OCI-LY3 (cell line): ENCODE measurements around the gene PCGF2.

Experiments used
- H2AFZ ChIP-seq: fragments of 200-600, 300-600 bp; shearing (Covaris generic); 2 replicates; pipeline ENCODE4 v1.6.0; 2014; ENCODE audit warnings: antibody characterized with exemption, low read depth, low read length
- H3K27ac ChIP-seq: fragments of 200-600, 300-600 bp; sonication (generic); 2 replicates; pipeline ENCODE4 v1.5.1; 2014; ENCODE audit warnings: mild to moderate bottlenecking, low read length, moderate library complexity, mixed read lengths
- H3K27me3 ChIP-seq: fragments of 200-600, 300-600 bp; sonication (generic); 2 replicates; pipeline ENCODE4 v1.6.1; 2014; ENCODE audit warnings: low read depth, low read length, mixed read lengths
- H3K36me3 ChIP-seq: fragments of 200-600, 300-600 bp; sonication (generic); replicated peaks from 2 replicates; pipeline ENCODE3; 2014; ENCODE audit warnings: low read depth, low read length, mixed read lengths
- H3K4me1 ChIP-seq: fragments of 300-600, 200-600 bp; sonication (generic); 2 replicates; pipeline ENCODE4 v1.6.1; 2014; ENCODE audit warnings: low read length, mixed read lengths
- H3K4me2 ChIP-seq: fragments of 200-600, 300-600 bp; sonication (generic); 2 replicates; pipeline ENCODE4 v1.6.1; 2014; ENCODE audit warnings: low read length, mixed read lengths
- H3K4me3 ChIP-seq: fragments of 300-600, 200-600 bp; sonication (generic); 2 replicates; pipeline ENCODE4 v1.5.1; 2014; ENCODE audit warnings: antibody characterized with exemption, mild to moderate bottlenecking, low read length, moderate library complexity
- H3K79me2 ChIP-seq: fragments of 300-600, 200-600 bp; shearing (Covaris generic); 2 replicates; pipeline ENCODE4 v1.6.1; 2014; ENCODE audit warnings: mild to moderate bottlenecking, low read length, mixed read lengths
- H3K9ac ChIP-seq: fragments of 300-600, 200-600 bp; shearing (Covaris generic); 2 replicates; pipeline ENCODE4 v1.6.0; 2014; ENCODE audit warnings: mild to moderate bottlenecking, low read length, moderate library complexity
- H3K9me3 ChIP-seq: fragments of 200-600, 300-600 bp; shearing (Covaris generic); 2 replicates; pipeline ENCODE4 v1.6.1; 2014; ENCODE audit warnings: low read length, mixed read lengths; ENCODE audit not compliant: insufficient read depth
- H4K20me1 ChIP-seq: fragments of 200-600, 300-600 bp; sonication (generic); 2 replicates; pipeline ENCODE4 v1.6.1; 2016; ENCODE audit warnings: low read length, mixed read lengths; ENCODE audit not compliant: insufficient read depth
- EZH2phosphoT487 ChIP-seq: fragments of 200-600 bp; shearing (Covaris generic); IDR thresholded peaks from 2 replicates; pipeline ENCODE4 v1.6.1; 2018; ENCODE audit warnings: antibody characterized with exemption, mixed run types, low read depth
- TF ChIP-seq, protein P1 (sequence below): fragments of 200-600, 300-600 bp; sonication (generic); IDR thresholded peaks from 2 replicates; pipeline ENCODE4 v1.5.1; 2014; ENCODE audit warnings: antibody characterized with exemption, low read length, low read depth

The PCGF2 gene

DNA sequence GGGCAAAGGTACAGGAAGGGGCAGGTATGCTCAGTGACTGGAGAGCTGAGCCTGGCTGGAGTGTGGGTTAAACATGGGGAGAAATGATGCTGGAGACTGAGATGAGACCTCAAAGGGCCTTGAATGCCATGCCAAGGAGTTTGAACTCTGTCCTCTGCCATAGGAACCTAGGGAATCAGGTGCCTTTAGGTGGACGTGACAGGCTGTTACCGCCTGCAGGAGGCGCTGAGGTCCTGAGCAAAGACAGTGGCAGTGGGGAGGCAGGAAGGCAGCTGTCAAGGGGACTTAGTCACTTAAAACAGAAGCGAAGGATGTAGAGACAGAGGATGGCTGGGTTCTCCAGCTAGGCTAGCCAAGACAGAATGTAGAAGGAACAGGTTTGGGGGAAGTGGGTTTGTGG lies 13.5 kb upstream of the PCGF2 start:
- Histone ChIP-seq H2AFZ (no peak overlapping the region), H3K27me3 (no peaks in the 10 kb centered on the region), H3K36me3 (peaks cover 48% of the 10 kb centered on the region), H3K27ac (no peak overlapping the region), H3K4me2 (no peak overlapping the region), H4K20me1 (no peaks in the 10 kb centered on the region), H3K79me2 (no peaks in the 10 kb centered on the region), H3K9me3 (no peaks in the 10 kb centered on the region), H3K9ac (no peak overlapping the region), H3K4me1 (no peaks in the 10 kb centered on the region), H3K4me3 (no peak overlapping the region)
- TF ChIP-seq EZH2phosphoT487: no peak
- TF ChIP-seq, protein P1, sequence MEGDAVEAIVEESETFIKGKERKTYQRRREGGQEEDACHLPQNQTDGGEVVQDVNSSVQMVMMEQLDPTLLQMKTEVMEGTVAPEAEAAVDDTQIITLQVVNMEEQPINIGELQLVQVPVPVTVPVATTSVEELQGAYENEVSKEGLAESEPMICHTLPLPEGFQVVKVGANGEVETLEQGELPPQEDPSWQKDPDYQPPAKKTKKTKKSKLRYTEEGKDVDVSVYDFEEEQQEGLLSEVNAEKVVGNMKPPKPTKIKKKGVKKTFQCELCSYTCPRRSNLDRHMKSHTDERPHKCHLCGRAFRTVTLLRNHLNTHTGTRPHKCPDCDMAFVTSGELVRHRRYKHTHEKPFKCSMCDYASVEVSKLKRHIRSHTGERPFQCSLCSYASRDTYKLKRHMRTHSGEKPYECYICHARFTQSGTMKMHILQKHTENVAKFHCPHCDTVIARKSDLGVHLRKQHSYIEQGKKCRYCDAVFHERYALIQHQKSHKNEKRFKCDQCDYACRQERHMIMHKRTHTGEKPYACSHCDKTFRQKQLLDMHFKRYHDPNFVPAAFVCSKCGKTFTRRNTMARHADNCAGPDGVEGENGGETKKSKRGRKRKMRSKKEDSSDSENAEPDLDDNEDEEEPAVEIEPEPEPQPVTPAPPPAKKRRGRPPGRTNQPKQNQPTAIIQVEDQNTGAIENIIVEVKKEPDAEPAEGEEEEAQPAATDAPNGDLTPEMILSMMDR: peak; percentile 46

DNA sequence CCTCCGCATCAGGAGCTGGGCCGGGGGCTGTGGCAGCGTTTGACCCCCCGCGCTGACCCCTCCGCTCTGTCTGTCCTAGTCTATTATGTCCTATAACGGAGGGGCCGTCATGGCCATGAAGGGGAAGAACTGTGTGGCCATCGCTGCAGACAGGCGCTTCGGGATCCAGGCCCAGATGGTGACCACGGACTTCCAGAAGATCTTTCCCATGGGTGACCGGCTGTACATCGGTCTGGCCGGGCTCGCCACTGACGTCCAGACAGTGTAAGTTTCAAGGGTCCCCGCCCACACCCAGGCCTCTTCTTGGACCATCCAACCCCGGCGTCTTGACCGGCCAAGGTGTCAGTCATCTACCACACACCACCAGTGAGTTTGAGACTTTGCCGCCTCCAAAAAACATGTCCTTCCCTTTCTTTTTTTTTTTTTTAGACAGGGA lies 5.0 kb upstream of the PCGF2 start:
- H3K9ac ChIP-seq: peak overlapping the region; percentile 90
- TF ChIP-seq, protein P1: no peak
- no peak for TF ChIP-seq EZH2phosphoT487
- peaks cover 26% of the 10 kb centered on the region for H3K79me2 ChIP-seq
- H3K4me2 ChIP-seq: peak overlapping the region; percentile 79
- H3K36me3 ChIP-seq: peaks cover 22% of the 10 kb centered on the region
- H4K20me1 ChIP-seq: no peaks in the 10 kb centered on the region
- H2AFZ ChIP-seq: no peak overlapping the region
- H3K4me3 ChIP-seq: peak overlapping the region; percentile 79
- H3K27ac ChIP-seq: peak overlapping the region; percentile 61
- no peaks in the 10 kb centered on the region for H3K27me3 ChIP-seq
- H3K9me3 ChIP-seq: no peaks in the 10 kb centered on the region
- H3K4me1 ChIP-seq: peaks cover 23% of the 10 kb centered on the region

DNA sequence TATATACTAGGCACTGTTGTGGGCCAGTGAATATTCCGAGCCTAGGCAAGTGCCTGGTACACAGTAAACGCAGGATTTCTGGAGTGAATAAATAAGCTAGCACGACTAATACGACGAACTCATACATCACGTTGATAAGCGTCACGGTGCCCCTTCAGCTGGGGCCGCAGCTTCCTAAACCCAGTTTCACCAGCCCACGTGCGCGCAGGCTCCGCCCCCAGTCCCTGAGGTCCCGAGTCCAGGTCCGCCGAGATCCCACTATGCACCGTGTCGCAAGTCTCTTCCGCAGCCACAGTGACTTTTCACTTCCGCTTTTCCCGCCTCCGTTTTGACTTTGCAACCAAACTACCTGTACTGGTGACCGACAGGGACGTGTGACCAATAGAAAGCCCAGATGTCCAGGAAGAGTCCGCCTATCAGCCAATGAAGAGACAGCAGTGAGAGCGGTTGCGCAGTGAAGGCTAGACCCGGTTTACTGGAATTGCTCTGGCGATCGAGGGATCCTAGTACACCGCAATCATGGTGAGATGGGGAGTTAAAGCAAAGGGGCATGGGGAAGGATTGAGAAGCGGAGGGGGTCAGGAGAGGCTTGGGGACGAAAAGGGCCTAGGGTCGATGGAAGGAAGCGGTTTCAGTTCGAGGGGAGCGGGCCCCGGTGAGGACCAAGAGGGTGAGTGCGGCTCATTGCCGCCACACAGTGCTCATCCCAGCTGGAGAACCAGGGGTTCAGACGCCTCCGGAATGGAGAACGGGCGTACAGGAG lies 4.4 kb upstream of the PCGF2 start, which contains the start of gene PSMB3:
Gene PSMB3, plus strand, starts transcription at position 434 of the 763 bp plus-strand sequence. Its CDS starts 86 bp downstream, at position 520.
- H3K36me3 ChIP-seq: peaks cover 22% of the 10 kb centered on the region
- H3K79me2 ChIP-seq: peaks cover 30% of the 10 kb centered on the region
- no peak for TF ChIP-seq EZH2phosphoT487
- H3K9ac ChIP-seq: peak within 1 kb of the TSS; percentile 90
- peaks cover 23% of the 10 kb centered on the region for H3K4me1 ChIP-seq
- H3K4me3 ChIP-seq: peak within 1 kb of the TSS; percentile 79
- H3K27ac ChIP-seq: peak within 1 kb of the TSS; percentile 83
- peak within 1 kb of the TSS; percentile 5; the same call in 1 of the 2 replicates for H2AFZ ChIP-seq
- no peaks in the 10 kb centered on the region for H3K9me3 ChIP-seq
- H3K4me2 ChIP-seq: peak within 1 kb of the TSS; percentile 99
- H4K20me1 ChIP-seq: no peaks in the 10 kb centered on the region
- H3K27me3 ChIP-seq: no peaks in the 10 kb centered on the region

DNA sequence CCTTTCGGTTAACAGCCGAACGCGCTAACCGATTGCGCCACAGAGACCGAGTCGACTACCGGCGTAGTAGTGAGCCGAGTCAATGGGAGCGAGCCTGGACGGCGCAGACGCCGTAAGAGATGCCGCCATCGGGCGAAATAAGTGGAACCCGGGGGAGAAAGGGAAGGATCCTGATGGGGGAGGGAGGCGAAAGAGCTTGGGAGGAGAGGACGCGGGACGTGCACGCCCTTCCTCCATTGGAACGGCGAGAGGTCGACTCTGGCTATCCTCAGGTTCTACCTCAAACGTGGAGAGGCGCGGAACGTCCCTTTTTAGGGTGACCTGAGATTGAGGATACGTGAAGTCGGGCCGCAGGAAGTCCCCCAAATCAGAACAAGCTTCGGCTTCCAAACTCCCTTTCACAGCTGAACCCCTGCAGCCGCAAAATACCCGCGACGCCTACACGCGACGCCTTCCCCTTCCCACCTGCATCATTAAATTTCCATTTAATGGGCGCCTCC lies 3.7 kb upstream of the PCGF2 start:
- no peaks in the 10 kb centered on the region for H4K20me1 ChIP-seq
- no peaks in the 10 kb centered on the region for H3K9me3 ChIP-seq
- H2AFZ ChIP-seq: peak overlapping the region; percentile 5; the same call in 1 of the 2 replicates
- peak overlapping the region; percentile 89 for H3K9ac ChIP-seq
- H3K4me1 ChIP-seq: peaks cover 23% of the 10 kb centered on the region
- H3K27me3 ChIP-seq: no peaks in the 10 kb centered on the region
- H3K4me3 ChIP-seq: peak overlapping the region; percentile 79
- no peak for TF ChIP-seq EZH2phosphoT487
- TF ChIP-seq, protein P1: no peak
- peaks cover 35% of the 10 kb centered on the region for H3K79me2 ChIP-seq
- H3K4me2 ChIP-seq: peak overlapping the region; percentile 99
- peak overlapping the region; percentile 83 for H3K27ac ChIP-seq
- H3K36me3 ChIP-seq: peaks cover 22% of the 10 kb centered on the region
